Dermis lymphatic vessel endothelial cell (primary cell): ENCODE measurements around the gene FUBP1. TPM values are rescaled to one million over a fixed set of nuclear protein-coding genes. Genes with fewer than 3 reads are reported as not detected.

Experiments
- total RNA-seq: library from RNA; depleted of rRNA; stranded (reverse); fragments of >200 nt; gene quantifications from 2 replicates; pipeline ENCODE4 v1.2.1, GENCODE V29; 2014

Gene FUBP1, protein sequence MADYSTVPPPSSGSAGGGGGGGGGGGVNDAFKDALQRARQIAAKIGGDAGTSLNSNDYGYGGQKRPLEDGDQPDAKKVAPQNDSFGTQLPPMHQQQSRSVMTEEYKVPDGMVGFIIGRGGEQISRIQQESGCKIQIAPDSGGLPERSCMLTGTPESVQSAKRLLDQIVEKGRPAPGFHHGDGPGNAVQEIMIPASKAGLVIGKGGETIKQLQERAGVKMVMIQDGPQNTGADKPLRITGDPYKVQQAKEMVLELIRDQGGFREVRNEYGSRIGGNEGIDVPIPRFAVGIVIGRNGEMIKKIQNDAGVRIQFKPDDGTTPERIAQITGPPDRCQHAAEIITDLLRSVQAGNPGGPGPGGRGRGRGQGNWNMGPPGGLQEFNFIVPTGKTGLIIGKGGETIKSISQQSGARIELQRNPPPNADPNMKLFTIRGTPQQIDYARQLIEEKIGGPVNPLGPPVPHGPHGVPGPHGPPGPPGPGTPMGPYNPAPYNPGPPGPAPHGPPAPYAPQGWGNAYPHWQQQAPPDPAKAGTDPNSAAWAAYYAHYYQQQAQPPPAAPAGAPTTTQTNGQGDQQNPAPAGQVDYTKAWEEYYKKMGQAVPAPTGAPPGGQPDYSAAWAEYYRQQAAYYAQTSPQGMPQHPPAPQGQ
- total RNA-seq, result 86.0 and 115 TPM in 2 replicates

DNA sequence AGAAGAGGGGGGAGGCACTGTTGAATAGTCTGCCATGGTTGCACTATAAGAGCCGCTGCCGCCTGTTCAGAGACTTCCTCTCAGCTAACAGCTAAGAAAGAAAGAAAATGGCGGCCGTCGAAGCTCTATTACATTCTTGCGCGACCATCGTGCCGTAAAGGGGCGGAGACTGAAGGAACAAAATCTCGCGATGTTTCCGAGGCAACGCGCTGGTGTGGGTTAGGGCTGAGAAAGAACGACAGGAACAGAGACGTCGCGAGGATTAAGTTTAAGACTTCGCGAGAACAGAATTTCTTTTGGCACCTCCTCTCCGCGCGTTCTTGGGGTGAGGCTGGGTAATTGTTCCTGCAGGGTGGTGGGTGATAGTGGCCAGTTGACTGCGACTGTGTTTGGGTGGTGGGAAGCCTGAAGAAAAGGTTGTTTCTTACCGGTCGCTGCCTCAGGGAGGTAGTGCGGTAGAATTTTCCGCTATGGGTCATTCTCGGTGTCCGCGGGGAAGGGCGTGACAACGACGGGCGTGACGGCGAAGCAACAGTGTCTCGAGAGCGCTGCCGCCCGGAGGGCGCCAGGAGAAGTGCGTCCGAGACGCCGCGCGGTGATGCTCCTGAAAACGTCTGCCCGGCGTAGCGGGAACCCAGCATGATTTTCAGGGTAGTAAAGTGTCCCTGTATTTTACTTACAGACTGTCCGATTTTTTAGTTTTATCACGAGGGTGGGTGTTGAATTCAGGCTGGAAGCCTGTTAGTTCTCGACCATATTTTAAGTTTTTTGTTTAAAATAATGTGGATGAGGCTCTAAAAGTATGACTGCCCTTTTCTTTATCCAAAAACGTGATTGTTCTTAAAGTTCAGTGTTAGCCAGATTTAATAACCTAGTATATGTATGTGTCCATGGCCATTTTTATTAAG lies at the start of gene FUBP1:
Gene FUBP1, minus strand, starts transcription at position 104 of the 908 bp plus-strand sequence. Its CDS starts 68 bp downstream, at position 36.

DNA sequence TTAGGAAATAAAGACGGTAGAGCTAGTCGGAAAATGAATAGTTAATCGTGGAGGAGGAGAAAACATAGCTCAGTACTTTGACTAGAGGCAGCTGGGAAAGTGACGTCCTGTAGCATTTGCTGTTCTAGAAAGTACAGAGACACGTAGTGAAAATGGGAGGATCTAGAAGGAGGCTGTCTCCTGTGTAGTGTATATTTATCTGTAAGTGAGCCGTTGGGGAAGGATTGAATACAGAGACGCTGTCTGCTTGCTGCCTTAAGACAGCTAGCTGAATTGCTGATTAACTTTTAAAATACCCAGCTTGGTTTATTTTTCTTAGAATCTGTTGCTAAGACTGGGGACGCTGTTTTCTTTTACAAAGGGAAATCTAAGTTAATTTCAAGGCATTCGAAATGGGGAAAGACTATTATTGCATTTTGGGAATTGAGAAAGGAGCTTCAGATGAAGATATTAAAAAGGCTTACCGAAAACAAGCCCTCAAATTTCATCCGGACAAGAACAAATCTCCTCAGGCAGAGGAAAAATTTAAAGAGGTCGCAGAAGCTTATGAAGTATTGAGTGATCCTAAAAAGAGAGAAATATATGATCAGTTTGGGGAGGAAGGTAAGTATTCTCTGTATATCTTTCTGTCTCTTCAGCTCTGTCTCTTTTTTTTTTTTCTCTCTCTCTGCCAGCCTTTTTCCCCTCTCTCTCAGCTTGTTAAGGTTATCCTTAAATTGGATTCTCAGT lies 26.0 kb upstream of the FUBP1 start, which contains the start of gene DNAJB4:
Gene DNAJB4, plus strand, starts transcription at position 221 of the 729 bp plus-strand sequence. Its CDS starts 172 bp downstream, at position 393.

Other genes starting within 250 kb of the FUBP1 start
- gene USP33, start 219.2 kb downstream of the FUBP1 start, total RNA-seq, result 98.8 and 115 TPM in 2 replicates
- gene MIGA1, start 199.4 kb downstream of the FUBP1 start, total RNA-seq, result 13.2 and 16.7 TPM in 2 replicates
- 1.4 and 2.9 TPM in 2 replicates for gene NEXN, start 90.4 kb downstream of the FUBP1 start, total RNA-seq
- gene DNAJB4, start 25.9 kb upstream of the FUBP1 start, total RNA-seq, result 224 and 234 TPM in 2 replicates
- gene GIPC2, start 66.9 kb upstream of the FUBP1 start, total RNA-seq, result 39.4 and 41.4 TPM in 2 replicates